ENCODE measurements around the gene IGDCC3. TPM values are rescaled to one million over a fixed set of nuclear protein-coding genes. Genes with fewer than 3 reads are reported as not detected.

IGDCC3 gene
- total RNA-seq, 2 experiments from 2014 or later, result not detected

DNA sequence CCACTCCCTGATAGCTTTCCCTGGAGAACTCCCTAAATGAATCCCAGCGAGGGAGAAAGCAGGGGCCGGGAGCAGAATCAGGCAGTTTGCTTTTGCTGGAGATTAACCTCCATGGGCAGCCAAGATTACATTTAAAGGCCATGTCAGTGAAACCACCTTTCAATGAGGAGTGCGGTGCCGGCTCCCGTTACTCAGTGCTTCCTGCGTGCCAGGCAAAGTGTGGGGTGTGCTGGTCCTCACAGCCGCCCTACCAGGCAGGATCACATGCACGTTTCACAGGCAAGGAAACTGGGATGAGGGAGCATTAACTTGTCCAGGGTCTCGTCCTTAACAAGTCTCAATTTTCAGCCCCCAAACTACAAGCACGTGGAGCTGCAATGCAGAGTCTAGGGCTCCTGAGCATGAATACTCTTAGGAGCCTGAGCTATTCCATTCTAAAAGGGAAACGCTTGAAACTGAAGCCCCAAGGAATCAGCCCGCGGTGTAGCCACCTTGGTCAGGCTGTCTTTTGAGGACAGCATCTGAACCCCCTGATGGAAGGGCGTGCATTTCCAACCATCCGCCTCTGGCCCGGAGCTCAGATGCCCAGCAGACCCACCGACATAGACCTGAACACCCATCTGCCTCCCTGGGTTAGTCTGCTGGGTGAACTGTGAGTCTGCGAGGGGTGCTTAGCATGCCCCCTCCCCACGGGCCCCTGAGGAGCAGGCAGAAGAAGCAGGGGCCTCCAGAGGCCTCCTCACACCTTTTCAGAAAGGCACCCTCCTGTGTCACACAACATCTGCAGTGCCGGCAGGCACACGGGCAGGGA lies 5.6 kb downstream of the IGDCC3 start:
- POLR2A ChIA-PET, result no interaction called here
- CTCF ChIA-PET, result interaction anchor here (1.1 to 1.3 kb wide), 2 partner anchors 12 to 45 kb away, joined by 3 to 4 read pairs; no protein-coding TSS in a partner anchor
- Mint-ChIP-seq H3K27me3 (peaks cover 38% of the 10 kb centered on the region), H3K9me3 (no peaks in the 10 kb centered on the region), H3K27ac (no peak overlapping the region), H3K4me1 (peaks cover 7% of the 10 kb centered on the region), H3K4me3 (no peak overlapping the region), H3K36me3 (ENCODE audit: low read depth) (no peaks in the 10 kb centered on the region)
- no peak for DNase-seq

DNA sequence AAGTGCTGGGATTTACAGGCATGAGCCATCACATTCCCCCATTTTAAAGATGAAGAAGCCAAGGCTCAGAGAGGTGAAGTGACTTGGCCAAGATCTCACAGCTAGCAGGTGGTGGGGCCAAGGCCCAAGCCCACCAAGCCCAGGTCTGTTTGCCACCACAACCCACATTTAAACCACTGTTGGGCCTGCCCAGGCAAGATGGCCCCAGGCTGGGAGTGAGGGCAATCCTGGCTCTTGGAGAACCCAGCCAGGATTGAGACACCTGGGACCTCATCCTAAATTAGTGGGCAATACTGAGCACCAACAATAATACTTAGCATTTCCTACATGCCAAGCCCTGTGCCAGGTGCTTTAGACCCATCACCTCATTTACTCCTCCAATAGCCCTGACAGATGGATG lies 6.9 kb downstream of the IGDCC3 start:
- Mint-ChIP-seq H3K4me3 (no peak overlapping the region), H3K4me1 (no peaks in the 10 kb centered on the region), H3K27me3 (peaks cover 26% of the 10 kb centered on the region), H3K27ac (no peak overlapping the region), H3K9me3 (no peaks in the 10 kb centered on the region), H3K36me3 (ENCODE audit: low read depth) (no peaks in the 10 kb centered on the region)
- ChIA-PET CTCF (interaction anchor here (1.1 kb wide), 1 partner anchor 47 kb away, joined by 3 read pairs; no protein-coding TSS in a partner anchor), POLR2A (no interaction called here)
- no peak for DNase-seq

DNA sequence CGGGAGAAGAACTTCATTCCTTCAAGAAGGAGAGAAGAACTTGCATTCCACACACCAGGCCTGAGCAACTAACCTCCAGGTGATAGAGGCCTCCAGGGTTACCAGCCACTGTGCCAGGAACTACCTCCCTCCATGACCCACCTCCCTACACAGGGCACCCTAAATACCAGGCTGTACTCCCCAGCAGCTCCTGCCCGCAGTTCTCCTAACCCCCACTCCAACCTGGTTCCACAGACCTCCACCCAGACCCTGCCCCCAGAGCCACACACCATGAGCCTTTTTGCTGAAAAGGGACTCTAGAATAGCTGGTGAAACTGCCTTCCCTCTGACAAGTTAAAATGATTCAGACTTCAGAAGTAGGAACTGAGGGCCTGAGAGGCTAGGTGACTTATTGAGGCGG lies 8.2 kb downstream of the IGDCC3 start:
- H3K4me3 Mint-ChIP-seq, result no peak overlapping the region

DNA sequence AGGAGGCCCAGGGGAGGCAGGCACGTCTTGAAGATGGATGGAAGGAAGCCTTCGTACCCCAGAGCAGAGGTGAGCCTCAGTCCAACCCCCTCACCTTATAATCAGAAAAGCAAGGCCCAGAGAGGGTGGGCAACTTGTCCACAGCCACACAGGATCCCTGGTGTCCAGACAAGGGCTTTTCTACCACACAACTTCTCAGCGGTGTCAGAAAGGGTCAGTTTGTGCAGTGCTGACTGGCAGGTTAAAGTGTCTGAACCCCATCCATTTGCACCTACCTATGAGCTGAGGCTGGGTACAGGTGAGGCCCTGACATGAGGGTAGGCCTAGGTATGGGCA lies 8.6 kb downstream of the IGDCC3 start:
- H3K4me1 Mint-ChIP-seq, result no peaks in the 10 kb centered on the region
- CTCF ChIA-PET, result interaction anchor here (1.0 kb wide), 2 partner anchors 11 to 16 kb away, joined by 3 to 4 read pairs; no protein-coding TSS in a partner anchor
- POLR2A ChIA-PET, result no interaction called here

More for the DNA sequence above, 8.2 kb downstream of the IGDCC3 start:
- no peak overlapping the region for H3K27ac Mint-ChIP-seq
- DNase-seq, result no peak
- ChIA-PET CTCF (interaction anchor here (1.0 kb wide), 2 partner anchors 11 to 16 kb away, joined by 3 to 4 read pairs; no protein-coding TSS in a partner anchor), POLR2A (no interaction called here)
- H3K9me3 Mint-ChIP-seq, result no peaks in the 10 kb centered on the region
- no peaks in the 10 kb centered on the region for H3K36me3 Mint-ChIP-seq (ENCODE audit: low read depth)
- peaks cover 17% of the 10 kb centered on the region for H3K27me3 Mint-ChIP-seq
- H3K4me1 Mint-ChIP-seq, result no peaks in the 10 kb centered on the region

DNA sequence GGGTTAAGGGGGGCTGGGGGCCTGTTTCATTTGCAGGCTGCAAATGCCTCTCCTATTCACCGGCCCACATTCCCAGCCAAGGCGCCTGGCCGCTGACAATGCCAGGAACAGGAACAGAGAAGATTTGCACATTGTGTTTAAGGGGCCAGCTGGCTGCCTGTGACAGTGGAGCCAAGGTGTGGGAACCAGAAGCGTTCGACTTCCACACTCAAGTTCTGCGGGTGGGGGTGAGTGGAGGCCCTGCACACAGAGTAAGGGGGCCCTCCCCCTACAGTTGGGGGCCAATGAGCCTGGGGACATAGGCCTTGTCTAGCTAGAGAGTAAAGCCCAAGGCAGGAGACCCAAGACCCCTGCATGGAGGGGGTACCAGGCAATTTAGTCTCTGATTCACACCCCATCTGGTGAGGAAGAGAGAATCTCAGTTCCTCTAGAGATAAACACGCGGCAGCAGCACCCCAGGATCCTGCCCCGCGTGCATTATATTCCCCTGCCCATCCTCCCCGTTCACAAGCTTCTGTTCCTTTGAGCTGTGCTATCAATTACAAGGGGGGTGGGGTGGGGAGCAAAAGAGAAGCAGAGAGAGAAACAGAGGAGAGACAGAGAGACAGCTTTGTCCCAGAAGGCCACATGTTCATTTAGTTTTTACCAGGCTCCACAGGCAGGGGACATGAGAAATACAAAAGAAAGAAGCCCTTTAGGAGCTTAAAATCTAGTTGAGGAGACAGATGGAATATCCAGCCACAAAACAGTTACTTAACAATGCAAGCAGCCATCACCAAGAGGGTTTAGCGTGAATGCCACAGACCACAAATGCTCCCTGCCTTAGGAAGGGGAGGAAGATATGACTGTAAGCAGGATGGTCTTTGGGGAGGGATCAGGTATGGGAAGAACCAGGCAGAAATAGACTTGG lies 9.2 kb downstream of the IGDCC3 start:
- no peak for DNase-seq
- Mint-ChIP-seq H3K27me3 (peaks cover 10% of the 10 kb centered on the region), H3K4me1 (no peaks in the 10 kb centered on the region), H3K27ac (no peak overlapping the region), H3K36me3 (ENCODE audit: low read depth) (no peaks in the 10 kb centered on the region), H3K4me3 (no peak overlapping the region), H3K9me3 (no peaks in the 10 kb centered on the region)
- CTCF ChIA-PET, result interaction anchor here (1.0 to 1.3 kb wide), 2 partner anchors 17 to 42 kb away, joined by 3 to 4 read pairs; no protein-coding TSS in a partner anchor
- POLR2A ChIA-PET, result no interaction called here

More for the DNA sequence above, 8.6 kb downstream of the IGDCC3 start:
- Mint-ChIP-seq H3K9me3 (no peaks in the 10 kb centered on the region), H3K27me3 (peaks cover 14% of the 10 kb centered on the region), H3K36me3 (ENCODE audit: low read depth) (no peaks in the 10 kb centered on the region), H3K4me3 (no peak overlapping the region), H3K27ac (no peak overlapping the region)
- no peak for DNase-seq

DNA sequence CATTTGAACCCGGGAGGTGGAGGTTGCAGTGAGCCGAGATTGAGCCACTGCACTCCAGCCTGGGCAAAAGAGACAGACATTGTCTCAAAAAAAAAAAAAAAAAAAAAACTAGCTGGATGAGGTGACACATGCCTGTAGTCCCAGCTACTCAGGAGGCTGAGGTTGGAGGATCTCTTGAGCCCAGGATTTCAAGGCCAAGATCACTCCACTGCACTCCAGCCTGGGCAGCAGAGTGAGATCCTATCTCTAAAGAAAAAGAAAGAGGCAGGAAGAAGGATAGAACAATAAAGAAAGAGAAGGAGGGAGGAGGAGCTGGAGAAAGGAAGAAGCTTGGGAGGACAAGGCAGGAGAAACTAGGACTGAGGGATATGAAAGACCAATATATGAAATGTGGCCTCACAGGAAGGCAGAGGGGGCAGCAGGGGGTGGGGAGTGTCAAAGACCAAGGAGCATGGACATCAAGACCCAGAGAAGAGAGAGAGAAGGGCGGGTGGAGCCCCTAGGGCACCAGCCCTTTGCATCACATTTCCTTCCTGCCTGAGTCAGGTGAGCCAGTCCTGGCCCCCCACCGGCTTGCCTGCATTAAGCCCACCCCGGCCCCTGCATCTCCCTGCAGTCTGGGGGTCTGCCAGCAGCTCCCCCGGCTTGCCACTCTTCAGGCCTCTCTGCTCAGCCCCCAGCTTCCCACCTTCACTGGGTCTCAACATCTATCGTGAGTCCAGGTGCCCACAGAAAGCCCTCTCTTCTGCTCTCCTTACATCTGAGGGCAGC lies 11.5 kb downstream of the IGDCC3 start:
- H3K4me1 Mint-ChIP-seq, result no peaks in the 10 kb centered on the region
- peaks cover 9% of the 10 kb centered on the region for H3K27me3 Mint-ChIP-seq
- POLR2A ChIA-PET, result no interaction called here
- no peaks in the 10 kb centered on the region for H3K9me3 Mint-ChIP-seq
- H3K36me3 Mint-ChIP-seq (ENCODE audit: low read depth), result no peaks in the 10 kb centered on the region
- CTCF ChIA-PET, result interaction anchor here (0.6 kb wide), 1 partner anchor 83 kb away, joined by 3 read pairs; no protein-coding TSS in a partner anchor
- H3K27ac Mint-ChIP-seq, result no peak overlapping the region
- DNase-seq, result no peak
- H3K4me3 Mint-ChIP-seq, result no peak overlapping the region

DNA sequence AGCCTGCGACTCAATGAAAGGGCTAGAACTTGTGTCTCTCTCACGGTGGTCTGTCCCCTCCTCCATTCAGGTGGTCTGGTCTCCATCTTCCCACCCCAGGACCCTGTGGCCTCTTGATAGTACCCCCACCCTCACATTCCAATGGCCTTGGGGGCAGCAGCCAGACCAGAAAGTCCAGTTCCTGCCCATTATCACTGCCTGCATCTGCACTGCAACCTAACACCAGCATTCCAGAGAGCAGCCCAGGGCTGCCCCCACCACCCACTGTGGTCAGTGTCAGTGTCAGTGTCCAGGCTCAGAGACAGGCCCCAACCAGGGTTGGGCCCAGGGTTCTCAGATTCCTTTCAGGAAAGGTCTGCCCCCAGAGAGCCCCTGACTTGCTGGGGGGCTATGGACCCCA lies 12.6 kb downstream of the IGDCC3 start:
- ChIA-PET POLR2A (no interaction called here), CTCF (interaction anchor here (0.7 to 1.3 kb wide), 2 partner anchors 20 to 1269 kb away, joined by 3 read pairs; partner anchors contain the start of gene SNX1)
- no peak overlapping the region for H3K27ac Mint-ChIP-seq

DNA sequence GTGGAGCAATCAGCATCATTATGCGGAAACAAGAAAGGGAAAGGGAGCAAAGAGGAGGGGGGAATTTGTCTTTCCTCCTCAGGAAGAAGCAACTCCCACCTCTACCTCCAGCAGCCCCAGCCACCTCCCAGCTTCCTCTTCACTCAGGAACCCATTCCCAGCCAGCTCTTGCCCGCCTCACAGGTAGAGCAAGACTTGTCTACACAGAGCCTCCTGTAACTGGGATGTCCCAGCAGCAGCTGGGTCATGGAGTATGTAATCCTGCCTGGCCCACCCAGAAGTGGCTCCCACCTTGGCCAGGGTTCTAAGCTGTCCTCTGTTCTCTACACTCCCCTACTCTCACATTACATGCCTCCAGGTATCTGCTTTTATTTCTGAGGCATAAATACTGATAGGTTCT lies 14.0 kb downstream of the IGDCC3 start:
- Mint-ChIP-seq H3K9me3 (no peaks in the 10 kb centered on the region), H3K4me3 (no peak overlapping the region), H3K27me3 (peaks cover 17% of the 10 kb centered on the region), H3K27ac (no peak overlapping the region), H3K4me1 (no peaks in the 10 kb centered on the region), H3K36me3 (ENCODE audit: low read depth) (no peaks in the 10 kb centered on the region)
- POLR2A ChIA-PET, result no interaction called here
- no peak for DNase-seq
- CTCF ChIA-PET, result interaction anchor here (0.9 kb wide), 1 partner anchor 37 kb away, joined by 3 read pairs; no protein-coding TSS in a partner anchor

More for the DNA sequence above, 12.6 kb downstream of the IGDCC3 start:
- Mint-ChIP-seq H3K9me3 (no peaks in the 10 kb centered on the region), H3K4me3 (no peak overlapping the region), H3K4me1 (no peaks in the 10 kb centered on the region), H3K36me3 (ENCODE audit: low read depth) (no peaks in the 10 kb centered on the region), H3K27me3 (peaks cover 10% of the 10 kb centered on the region)
- no peak for DNase-seq

DNA sequence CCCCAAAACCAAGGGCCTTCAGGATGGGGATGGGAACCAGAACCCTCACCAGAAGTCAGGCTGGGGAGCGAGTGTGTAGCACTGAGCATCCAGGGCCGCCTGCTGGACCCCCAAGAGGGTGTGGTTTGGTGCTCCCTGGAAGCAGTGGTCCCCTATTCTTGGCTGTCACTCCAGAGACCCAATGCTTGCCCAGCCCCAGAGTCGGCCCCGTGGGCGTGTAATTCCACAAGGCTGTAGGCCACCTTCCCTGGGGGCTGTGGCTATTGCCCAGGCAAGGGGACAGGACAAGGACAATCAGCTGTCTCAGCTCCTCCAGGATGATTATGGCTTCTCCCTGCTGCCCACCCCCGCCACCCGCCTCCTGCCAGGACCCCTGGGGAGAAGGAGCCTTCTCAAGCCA lies 14.5 kb downstream of the IGDCC3 start:
- Mint-ChIP-seq H3K27ac (no peak overlapping the region), H3K4me3 (no peak overlapping the region), H3K4me1 (no peaks in the 10 kb centered on the region), H3K36me3 (ENCODE audit: low read depth) (no peaks in the 10 kb centered on the region), H3K27me3 (peaks cover 17% of the 10 kb centered on the region), H3K9me3 (no peaks in the 10 kb centered on the region)
- no peak for DNase-seq
- ChIA-PET POLR2A (no interaction called here), CTCF (no interaction called here)

DNA sequence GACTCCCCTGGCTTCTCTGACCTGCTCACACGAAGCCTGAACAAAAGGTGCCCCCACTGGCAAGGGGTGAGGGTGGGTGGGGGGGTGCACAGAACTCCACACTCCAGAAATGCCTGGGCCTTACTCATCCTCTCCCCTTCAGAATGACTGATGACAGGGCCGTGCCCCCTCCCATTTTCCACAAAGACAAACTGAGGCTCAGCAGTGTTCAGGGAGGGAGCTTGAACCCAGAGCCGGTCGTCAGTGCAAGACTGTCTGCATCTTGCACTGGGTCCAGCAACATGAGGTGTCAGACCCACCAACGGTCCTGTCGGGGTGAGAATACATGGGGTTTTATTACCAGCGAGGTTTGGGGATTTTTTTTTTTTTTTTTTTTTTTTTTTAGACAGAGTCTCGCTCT lies 15.3 kb downstream of the IGDCC3 start:
- Mint-ChIP-seq H3K27ac (no peak overlapping the region), H3K36me3 (ENCODE audit: low read depth) (no peaks in the 10 kb centered on the region), H3K4me1 (no peaks in the 10 kb centered on the region), H3K27me3 (peaks cover 24% of the 10 kb centered on the region), H3K4me3 (no peak overlapping the region), H3K9me3 (no peaks in the 10 kb centered on the region)
- DNase-seq, result no peak
- POLR2A ChIA-PET, result no interaction called here
- CTCF ChIA-PET, result interaction anchor here (0.6 to 1.1 kb wide), 3 partner anchors 11 to 1146 kb away, joined by 3 to 4 read pairs (median 3); no protein-coding TSS in a partner anchor

DNA sequence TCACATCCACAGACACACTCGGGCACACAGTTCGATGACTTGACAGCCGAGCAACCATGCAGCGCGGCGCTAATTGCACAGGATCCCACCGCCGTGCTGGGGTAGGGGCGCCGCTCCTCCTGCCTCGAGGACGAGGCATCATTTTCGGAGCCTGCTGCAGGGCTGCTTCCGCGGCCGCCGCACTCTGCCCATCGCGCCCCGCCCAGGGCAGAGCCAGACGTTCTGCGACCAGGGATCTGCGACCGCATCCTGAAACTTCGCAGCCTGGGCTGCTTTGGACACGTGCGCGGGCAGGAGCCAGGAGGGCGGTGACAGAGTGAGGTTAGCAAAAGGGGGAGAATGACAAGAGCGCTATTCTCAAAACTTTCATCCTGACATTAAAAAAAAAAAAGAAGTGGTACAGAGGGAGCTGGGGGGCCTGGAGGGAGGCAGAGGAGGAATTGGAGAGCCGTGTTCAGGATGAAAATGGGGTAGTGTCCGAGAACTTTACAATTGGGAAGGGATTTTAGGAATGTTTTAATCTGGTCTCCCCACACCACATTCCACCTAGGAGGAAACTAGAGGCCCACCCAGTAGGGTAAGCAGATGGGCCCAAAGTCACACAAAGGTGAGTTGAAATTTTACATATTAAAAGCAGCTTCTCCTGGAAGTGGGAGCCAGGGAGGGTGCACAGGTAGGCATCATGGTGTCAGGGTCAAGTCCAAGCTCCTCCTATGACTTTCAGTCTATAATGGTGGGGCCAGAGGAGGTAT lies 15.9 kb downstream of the IGDCC3 start:
- H3K4me1 Mint-ChIP-seq, result no peaks in the 10 kb centered on the region
- H3K36me3 Mint-ChIP-seq (ENCODE audit: low read depth), result no peaks in the 10 kb centered on the region
- ChIA-PET CTCF (interaction anchor here (0.6 to 1.1 kb wide), 4 partner anchors 12 to 1146 kb away, joined by 3 to 4 read pairs (median 4); no protein-coding TSS in a partner anchor), POLR2A (no interaction called here)
- H3K9me3 Mint-ChIP-seq, result no peaks in the 10 kb centered on the region
- peak overlapping the region; percentile 62 for H3K27ac Mint-ChIP-seq
- H3K27me3 Mint-ChIP-seq, result peaks cover 30% of the 10 kb centered on the region
- DNase-seq, result no peak
- H3K4me3 Mint-ChIP-seq, result no peak overlapping the region

DNA sequence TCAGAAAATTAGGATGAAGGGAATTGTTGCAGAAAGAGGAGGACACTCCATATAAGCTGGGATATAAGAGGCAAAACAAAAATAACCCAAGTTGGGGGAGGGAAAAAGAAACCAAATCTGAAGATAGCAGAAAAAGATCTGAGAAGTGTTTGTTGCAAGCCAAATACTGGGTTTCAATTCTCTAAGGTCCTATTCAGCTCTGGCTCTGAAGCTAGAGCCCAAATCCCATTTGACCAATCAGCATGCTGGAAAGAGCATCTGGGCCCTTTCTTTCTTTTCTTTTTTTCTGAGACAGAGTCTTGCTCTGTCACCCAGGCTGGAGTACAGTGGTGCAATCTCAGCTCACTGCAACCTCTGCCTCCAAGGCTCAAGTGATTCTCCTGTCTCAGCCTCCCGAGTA lies 17.3 kb downstream of the IGDCC3 start:
- DNase-seq, result no peak

More for the DNA sequence above, 17.3 kb downstream of the IGDCC3 start:
- Mint-ChIP-seq H3K4me1 (peaks cover 6% of the 10 kb centered on the region), H3K4me3 (no peak overlapping the region), H3K27ac (no peak overlapping the region), H3K9me3 (no peaks in the 10 kb centered on the region), H3K36me3 (ENCODE audit: low read depth) (no peaks in the 10 kb centered on the region), H3K27me3 (peaks cover 43% of the 10 kb centered on the region)
- POLR2A ChIA-PET, result no interaction called here
- CTCF ChIA-PET, result no interaction called here

Measured in activated CD4-positive, alpha-beta T cell treated with anti-CD3 and anti-CD28 coated beads, Interleukin-2, amount 10 ng/mL, durations not matched to agents 7 days and 5 days (primary cell).